ENCODE results near the gene GALNT17.

GALNT17 gene

GRCh38 chr7:71657386-71657785 is 525.4 kb downstream of the GALNT17 start:
- H3K27me3 ChIP-seq (ENCODE audit: insufficient read depth, low read length), result no peaks in the 10 kb centered on the region
- peaks cover 3% of the 10 kb centered on the region for H3K4me1 ChIP-seq (ENCODE audit: insufficient read depth, low read length)
- H3K36me3 ChIP-seq (ENCODE audit: insufficient read depth, low read length), result no peaks in the 10 kb centered on the region
- no peak overlapping the region for H3K4me3 ChIP-seq (ENCODE audit: low read length)
- H3K9me3 ChIP-seq (ENCODE audit: low read length), result peaks cover 3% of the 10 kb centered on the region
- H2AFZ ChIP-seq (ENCODE audit: low read depth, low read length), result no peak overlapping the region

GRCh38 chr7:71659622-71660021 is 527.7 kb downstream of the GALNT17 start:
- H3K27me3 ChIP-seq (ENCODE audit: insufficient read depth, low read length), result no peaks in the 10 kb centered on the region
- no peak overlapping the region for H2AFZ ChIP-seq (ENCODE audit: low read depth, low read length)
- no peaks in the 10 kb centered on the region for H3K4me1 ChIP-seq (ENCODE audit: insufficient read depth, low read length)
- H3K9me3 ChIP-seq (ENCODE audit: low read length), result peaks cover 3% of the 10 kb centered on the region
- H3K36me3 ChIP-seq (ENCODE audit: insufficient read depth, low read length), result no peaks in the 10 kb centered on the region
- H3K4me3 ChIP-seq (ENCODE audit: low read length), result no peak overlapping the region

GRCh38 chr7:71661671-71662224 is 529.8 kb downstream of the GALNT17 start:
- H3K9me3 ChIP-seq (ENCODE audit: low read length), result no peaks in the 10 kb centered on the region
- H3K36me3 ChIP-seq (ENCODE audit: insufficient read depth, low read length), result no peaks in the 10 kb centered on the region
- H3K4me3 ChIP-seq (ENCODE audit: low read length), result no peak overlapping the region
- no peaks in the 10 kb centered on the region for H3K27me3 ChIP-seq (ENCODE audit: insufficient read depth, low read length)
- H2AFZ ChIP-seq (ENCODE audit: low read depth, low read length), result no peak overlapping the region
- H3K4me1 ChIP-seq (ENCODE audit: insufficient read depth, low read length), result no peaks in the 10 kb centered on the region

GRCh38 chr7:71665716-71666115 is 533.8 kb downstream of the GALNT17 start:
- peaks cover 2% of the 10 kb centered on the region for H3K9me3 ChIP-seq (ENCODE audit: low read length)
- peaks cover 2% of the 10 kb centered on the region for H3K36me3 ChIP-seq (ENCODE audit: insufficient read depth, low read length)
- no peak overlapping the region for H3K4me3 ChIP-seq (ENCODE audit: low read length)
- no peak overlapping the region for H2AFZ ChIP-seq (ENCODE audit: low read depth, low read length)
- no peaks in the 10 kb centered on the region for H3K27me3 ChIP-seq (ENCODE audit: insufficient read depth, low read length)
- no peaks in the 10 kb centered on the region for H3K4me1 ChIP-seq (ENCODE audit: insufficient read depth, low read length)

- H3K27me3 ChIP-seq (ENCODE audit: insufficient read depth, low read length), result no peaks in the 10 kb centered on the region
- no peak overlapping the region for H3K4me3 ChIP-seq (ENCODE audit: low read length)
- H3K36me3 ChIP-seq (ENCODE audit: insufficient read depth, low read length), result peaks cover 2% of the 10 kb centered on the region
- H3K4me1 ChIP-seq (ENCODE audit: insufficient read depth, low read length), result no peaks in the 10 kb centered on the region
- no peak overlapping the region for H2AFZ ChIP-seq (ENCODE audit: low read depth, low read length)
- H3K9me3 ChIP-seq (ENCODE audit: low read length), result peaks cover 2% of the 10 kb centered on the region
Observed at GRCh38 chr7:71668572-71668971, 536.6 kb downstream of the GALNT17 start.

GRCh38 chr7:71679480-71679879 is 547.5 kb downstream of the GALNT17 start:
- no peaks in the 10 kb centered on the region for H3K4me1 ChIP-seq (ENCODE audit: insufficient read depth, low read length)
- H3K27me3 ChIP-seq (ENCODE audit: insufficient read depth, low read length), result no peaks in the 10 kb centered on the region
- H3K9me3 ChIP-seq (ENCODE audit: low read length), result no peaks in the 10 kb centered on the region
- no peak overlapping the region for H2AFZ ChIP-seq (ENCODE audit: low read depth, low read length)
- no peak overlapping the region for H3K4me3 ChIP-seq (ENCODE audit: low read length)
- peaks cover 33% of the 10 kb centered on the region for H3K36me3 ChIP-seq (ENCODE audit: insufficient read depth, low read length)

GRCh38 chr7:71682181-71682580 is 550.2 kb downstream of the GALNT17 start:
- Histone ChIP-seq H3K36me3 (ENCODE audit: insufficient read depth, low read length) (peaks cover 40% of the 10 kb centered on the region), H3K4me1 (ENCODE audit: insufficient read depth, low read length) (no peaks in the 10 kb centered on the region), H3K27me3 (ENCODE audit: insufficient read depth, low read length) (no peaks in the 10 kb centered on the region), H3K9me3 (ENCODE audit: low read length) (no peaks in the 10 kb centered on the region), H3K4me3 (ENCODE audit: low read length) (no peak overlapping the region), H2AFZ (ENCODE audit: low read depth, low read length) (no peak overlapping the region)

GRCh38 chr7:71682841-71683781 is 551.2 kb downstream of the GALNT17 start:
- no peak overlapping the region for H3K4me3 ChIP-seq (ENCODE audit: low read length)
- no peaks in the 10 kb centered on the region for H3K4me1 ChIP-seq (ENCODE audit: insufficient read depth, low read length)
- peaks cover 38% of the 10 kb centered on the region for H3K36me3 ChIP-seq (ENCODE audit: insufficient read depth, low read length)
- H2AFZ ChIP-seq (ENCODE audit: low read depth, low read length), result no peak overlapping the region
- no peaks in the 10 kb centered on the region for H3K27me3 ChIP-seq (ENCODE audit: insufficient read depth, low read length)
- no peaks in the 10 kb centered on the region for H3K9me3 ChIP-seq (ENCODE audit: low read length)

GRCh38 chr7:71687286-71687685 is 555.3 kb downstream of the GALNT17 start:
- Histone ChIP-seq H3K27me3 (ENCODE audit: insufficient read depth, low read length) (no peaks in the 10 kb centered on the region), H3K4me1 (ENCODE audit: insufficient read depth, low read length) (peaks cover 17% of the 10 kb centered on the region), H3K4me3 (ENCODE audit: low read length) (no peak overlapping the region), H2AFZ (ENCODE audit: low read depth, low read length) (no peak overlapping the region), H3K36me3 (ENCODE audit: insufficient read depth, low read length) (peaks cover 18% of the 10 kb centered on the region), H3K9me3 (ENCODE audit: low read length) (no peaks in the 10 kb centered on the region)

GRCh38 chr7:71687831-71688599 is 556.1 kb downstream of the GALNT17 start:
- H3K4me1 ChIP-seq (ENCODE audit: insufficient read depth, low read length), result peaks cover 19% of the 10 kb centered on the region

GRCh38 chr7:71691538-71691937 is 559.6 kb downstream of the GALNT17 start:
- no peaks in the 10 kb centered on the region for H3K27me3 ChIP-seq (ENCODE audit: insufficient read depth, low read length)
- peaks cover 19% of the 10 kb centered on the region for H3K4me1 ChIP-seq (ENCODE audit: insufficient read depth, low read length)
- peaks cover 1% of the 10 kb centered on the region for H3K9me3 ChIP-seq (ENCODE audit: low read length)
- no peak overlapping the region for H2AFZ ChIP-seq (ENCODE audit: low read depth, low read length)
- H3K36me3 ChIP-seq (ENCODE audit: insufficient read depth, low read length), result peaks cover 13% of the 10 kb centered on the region
- no peak overlapping the region for H3K4me3 ChIP-seq (ENCODE audit: low read length)

More at GRCh38 chr7:71687831-71688599, 556.1 kb downstream of the GALNT17 start:
- H3K4me3 ChIP-seq (ENCODE audit: low read length), result no peak overlapping the region
- H3K36me3 ChIP-seq (ENCODE audit: insufficient read depth, low read length), result peaks cover 18% of the 10 kb centered on the region
- H2AFZ ChIP-seq (ENCODE audit: low read depth, low read length), result no peak overlapping the region
- H3K27me3 ChIP-seq (ENCODE audit: insufficient read depth, low read length), result no peaks in the 10 kb centered on the region
- H3K9me3 ChIP-seq (ENCODE audit: low read length), result no peaks in the 10 kb centered on the region

- Histone ChIP-seq H3K4me1 (ENCODE audit: insufficient read depth, low read length) (peaks cover 19% of the 10 kb centered on the region), H3K27me3 (ENCODE audit: insufficient read depth, low read length) (no peaks in the 10 kb centered on the region), H3K4me3 (ENCODE audit: low read length) (no peak overlapping the region), H3K36me3 (ENCODE audit: insufficient read depth, low read length) (peaks cover 4% of the 10 kb centered on the region), H3K9me3 (ENCODE audit: low read length) (peaks cover 5% of the 10 kb centered on the region), H2AFZ (ENCODE audit: low read depth, low read length) (no peak overlapping the region)
Observed at GRCh38 chr7:71694665-71695064, 562.7 kb downstream of the GALNT17 start.

GRCh38 chr7:71695186-71695585 is 563.2 kb downstream of the GALNT17 start:
- peaks cover 4% of the 10 kb centered on the region for H3K36me3 ChIP-seq (ENCODE audit: insufficient read depth, low read length)
- H3K4me1 ChIP-seq (ENCODE audit: insufficient read depth, low read length), result peaks cover 19% of the 10 kb centered on the region

More at GRCh38 chr7:71695186-71695585, 563.2 kb downstream of the GALNT17 start:
- Histone ChIP-seq H3K27me3 (ENCODE audit: insufficient read depth, low read length) (no peaks in the 10 kb centered on the region), H2AFZ (ENCODE audit: low read depth, low read length) (no peak overlapping the region), H3K9me3 (ENCODE audit: low read length) (peaks cover 5% of the 10 kb centered on the region), H3K4me3 (ENCODE audit: low read length) (no peak overlapping the region)

Measured in neuron (in vitro differentiated cells).